NCI-H2081 treated with DMSO at 0.1 percent for 48 hours (cell line): ENCODE measurements around the gene ZNF512.
"Not testable (repeated sequence)": the region's sequence is repeated elsewhere in the genome, so short reads cannot be mapped to it uniquely, and the experiment has no call there.

Experiments used
- DNase-seq: peaks from one replicate; lab custom pipeline; 2025; lab: John Stamatoyannopoulos, UW

The ZNF512 gene

GRCh38 chr2:27582129-27582694, 630 bp upstream of the ZNF512 start:
- DNase-seq: no peak

DNA sequence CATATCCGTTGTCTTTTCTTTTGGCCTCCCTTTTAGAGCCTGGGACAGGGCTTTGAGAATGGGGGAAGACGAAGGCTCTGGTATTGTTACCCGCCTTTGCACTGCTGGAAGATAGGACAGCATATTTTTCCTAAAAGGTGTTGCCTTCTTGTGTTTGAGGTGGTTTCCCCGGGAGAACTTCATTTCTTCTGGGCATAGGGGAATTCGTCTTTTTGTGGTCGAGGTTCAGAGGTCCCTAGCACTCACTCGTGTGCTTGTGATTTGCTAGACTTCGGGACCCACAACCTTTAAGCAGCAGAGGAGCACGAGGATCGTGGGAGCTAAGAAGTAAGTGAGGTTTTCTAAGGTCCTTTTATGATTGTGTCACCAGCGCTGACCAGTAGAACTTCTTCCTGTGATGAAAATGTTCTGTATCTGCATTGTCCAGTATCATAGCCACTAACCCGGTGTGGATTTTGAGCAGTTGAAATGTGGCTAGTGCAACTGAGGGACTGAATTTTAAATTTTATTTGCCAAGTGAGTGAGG, 611 bp downstream of the ZNF512 start:
- no peak for DNase-seq

DNA sequence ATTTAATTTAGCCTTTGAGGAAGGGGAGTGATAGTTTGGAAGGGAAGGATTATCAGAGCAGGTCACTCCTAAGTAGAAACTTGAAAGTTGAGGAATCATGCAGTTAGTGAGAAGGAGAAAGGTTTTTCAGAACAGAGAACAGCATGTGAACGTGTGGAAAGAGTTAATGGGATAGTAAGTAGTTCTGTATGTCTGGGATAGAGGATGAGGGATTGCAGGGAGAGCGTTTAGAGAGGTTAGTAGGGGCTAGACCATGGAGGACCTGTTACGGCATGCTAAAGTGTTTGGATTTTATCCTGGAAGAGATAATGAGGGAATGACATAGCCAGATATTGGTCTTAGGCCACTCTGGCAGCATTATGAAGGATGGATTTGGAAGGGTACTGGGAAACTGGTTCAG, 1.8 kb downstream of the ZNF512 start:
- DNase-seq: no peak

GRCh38 chr2:27587025-27587424, 4.2 kb downstream of the ZNF512 start:
- no peak for DNase-seq

DNA sequence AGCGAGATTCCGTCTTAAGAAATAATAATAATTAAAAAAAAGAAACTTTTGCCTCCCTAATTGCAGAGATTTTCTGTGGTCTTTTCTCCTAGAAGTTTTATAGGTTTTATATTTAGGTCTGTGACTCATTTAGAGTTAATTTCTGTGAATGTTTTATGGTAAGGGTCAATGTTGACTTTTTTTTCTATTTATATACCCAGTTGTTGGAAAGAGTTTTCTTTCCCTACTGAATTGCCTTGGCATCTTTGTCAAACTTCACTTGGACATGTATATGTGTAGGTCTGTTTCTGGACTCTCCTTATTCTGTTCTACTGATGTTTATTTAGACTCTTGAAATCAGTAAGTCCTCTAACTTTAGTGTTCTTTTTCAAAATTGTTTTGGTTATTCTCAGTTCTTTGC, 5.5 kb downstream of the ZNF512 start:
- no peak for DNase-seq

- DNase-seq: no peak
These were observed 8.9 kb downstream of the ZNF512 start for GRCh38 chr2:27591745-27592144.

GRCh38 chr2:27593240-27593639, 10.4 kb downstream of the ZNF512 start:
- DNase-seq: no peak

- DNase-seq: not testable (repeated sequence)
These were observed 11.3 kb downstream of the ZNF512 start for GRCh38 chr2:27594020-27594703.

- DNase-seq: not testable (repeated sequence)
These were observed 12.6 kb downstream of the ZNF512 start for GRCh38 chr2:27595412-27595811.

DNA sequence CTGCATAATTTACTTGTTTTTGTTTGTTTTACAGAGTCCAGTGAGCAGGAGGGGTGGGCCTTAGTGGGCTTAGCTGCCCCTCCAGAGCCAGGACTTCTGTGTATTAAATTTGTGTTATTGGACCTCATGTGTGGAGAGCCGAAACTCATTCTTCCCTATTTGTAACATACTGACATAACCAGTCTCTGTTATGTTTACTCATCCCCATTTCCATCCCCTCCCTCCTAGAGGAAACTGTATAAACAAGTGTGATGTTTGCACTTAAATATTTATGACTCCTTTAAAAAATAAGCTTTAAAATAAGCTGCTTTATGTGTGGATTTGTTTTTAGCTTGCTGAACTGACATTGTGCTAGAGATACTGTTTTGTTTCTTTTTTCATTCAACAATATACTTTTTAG, 13.8 kb downstream of the ZNF512 start:
- no peak for DNase-seq

- no peak for DNase-seq
These were observed 23.8 kb downstream of the ZNF512 start for GRCh38 chr2:27606611-27607010.

- DNase-seq: no peak
These were observed 31.1 kb downstream of the ZNF512 start for GRCh38 chr2:27613985-27614384.

- DNase-seq: no peak
These were observed 32.5 kb downstream of the ZNF512 start for GRCh38 chr2:27615316-27615715.

DNA sequence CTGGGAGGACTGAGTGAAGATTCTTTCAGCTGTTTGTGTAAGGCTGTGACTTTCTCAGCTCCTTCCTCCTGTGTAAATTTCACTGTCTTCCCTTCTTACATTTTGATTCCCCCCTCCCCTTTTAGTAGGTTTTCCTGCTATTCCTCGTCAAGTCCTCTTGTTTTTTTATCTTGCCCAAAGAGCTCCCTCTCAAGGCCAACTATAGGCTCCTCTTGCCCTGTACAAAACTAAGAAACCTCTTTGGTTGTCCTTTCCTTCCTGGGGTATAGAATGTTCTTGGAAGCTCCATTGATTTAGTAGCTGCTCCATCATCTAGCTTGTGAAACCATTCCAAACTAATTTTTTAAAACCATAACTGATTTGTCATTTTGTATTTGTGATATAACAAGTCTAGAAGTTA, 38.7 kb downstream of the ZNF512 start:
- no peak for DNase-seq

DNA sequence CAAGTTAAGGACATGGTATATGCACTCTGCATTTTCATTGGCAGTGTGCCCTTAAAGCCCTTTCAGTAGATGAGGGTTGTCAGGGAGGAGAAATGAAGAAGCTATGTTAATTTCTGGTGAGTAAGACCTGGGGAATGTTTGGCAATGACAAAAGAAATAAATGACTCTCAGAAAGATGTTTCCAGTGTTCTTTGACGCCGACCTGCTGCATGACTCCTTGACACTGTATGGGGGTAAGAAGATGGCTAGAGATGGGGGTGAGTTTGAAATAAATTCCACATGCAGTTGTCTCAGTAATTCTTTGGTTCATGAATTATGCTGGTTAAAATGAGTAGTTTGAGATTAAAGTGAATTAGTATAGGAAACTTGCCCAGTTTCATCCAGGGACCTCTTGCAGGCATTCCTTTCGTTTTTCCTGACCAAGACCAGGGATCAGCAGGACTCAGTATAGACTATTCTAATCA, 40.1 kb downstream of the ZNF512 start:
- no peak for DNase-seq

DNA sequence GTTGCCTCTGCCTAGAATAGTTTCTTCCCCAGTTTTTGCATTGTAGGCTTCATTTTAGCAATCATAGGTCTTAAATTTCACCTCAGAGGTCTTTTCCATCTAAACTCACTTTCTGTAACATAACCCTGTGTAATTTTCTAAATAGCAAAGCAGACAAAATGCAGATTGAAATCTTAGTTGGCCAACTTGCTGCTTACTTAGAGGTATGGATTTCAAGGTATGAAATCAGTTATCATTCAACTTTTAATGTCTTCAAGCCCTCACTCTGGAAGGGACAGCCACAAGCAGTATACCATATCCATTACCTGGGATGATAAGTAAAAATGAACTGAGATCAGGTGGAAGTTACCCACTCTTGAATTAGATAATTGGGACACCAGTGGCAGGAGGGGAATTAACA, 42.1 kb downstream of the ZNF512 start:
- no peak for DNase-seq

DNA sequence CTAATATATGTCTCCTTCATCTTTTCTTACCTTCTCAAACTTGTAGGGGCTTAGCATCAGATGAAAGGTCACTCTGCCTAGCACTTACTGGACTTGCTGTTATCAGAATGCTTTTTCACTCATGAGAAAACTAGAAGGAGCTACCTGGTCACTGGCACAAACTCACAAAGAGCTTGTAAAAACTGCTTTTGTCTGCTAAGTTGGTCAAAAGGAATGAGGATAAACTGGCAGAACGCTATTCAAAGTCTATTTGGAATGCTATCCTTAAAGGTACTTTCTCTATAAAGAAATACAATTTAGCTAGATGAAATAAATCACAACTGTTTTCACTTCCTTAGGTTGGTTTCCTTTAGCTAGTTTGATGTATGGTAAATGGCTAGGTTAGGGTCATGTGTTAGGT, 43.5 kb downstream of the ZNF512 start:
- DNase-seq: not testable (repeated sequence)

- not testable (repeated sequence) for DNase-seq
These were observed 44.1 kb downstream of the ZNF512 start for GRCh38 chr2:27626921-27627320.

DNA sequence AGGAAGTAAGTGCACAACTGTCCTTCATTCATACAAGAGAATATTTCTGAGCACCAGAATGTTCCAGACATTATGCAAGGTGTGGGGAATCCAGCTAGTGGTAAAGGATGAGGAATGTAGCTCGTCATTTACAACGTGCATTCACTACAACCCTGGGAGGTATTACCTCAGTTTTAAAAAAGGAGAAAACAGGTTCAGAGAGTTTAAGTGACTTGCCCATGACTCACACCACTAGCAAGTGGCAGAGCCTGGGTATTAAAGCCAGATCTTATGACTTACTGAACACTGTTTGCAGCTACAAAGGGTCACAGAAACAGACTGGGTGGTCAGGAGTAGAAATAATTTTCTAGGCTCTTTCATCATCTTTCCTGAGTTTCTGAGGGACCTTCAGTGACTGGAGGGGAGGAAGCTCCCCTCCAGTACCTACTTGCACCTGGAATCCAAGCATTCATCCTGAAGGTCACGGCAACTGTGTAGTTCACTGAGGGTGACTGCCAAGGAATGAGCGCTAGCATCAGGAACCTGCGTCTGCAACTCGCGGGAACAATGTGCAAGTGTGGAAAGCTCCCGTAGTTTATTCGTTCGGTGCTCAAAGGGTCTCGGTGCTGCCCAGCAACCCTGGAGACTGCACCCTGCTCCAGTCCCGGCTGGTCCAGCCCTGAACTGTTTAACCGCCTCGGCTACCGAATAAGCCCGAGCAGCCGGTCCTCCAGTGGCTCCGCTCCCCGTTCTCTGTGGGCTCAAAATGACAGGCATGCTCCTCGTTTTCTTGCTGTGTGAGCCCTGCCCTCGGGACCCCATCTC, 45.3 kb downstream of the ZNF512 start:
- DNase-seq: no peak

GRCh38 chr2:27628767-27629709, 46.2 kb downstream of the ZNF512 start, which contains the start of the genes CCDC121 and GPN1:
Gene CCDC121 (minus strand): TSS chr2:27629012. CDS start chr2:27627799, 1,213 bp downstream.
Gene GPN1 (plus strand): TSS chr2:27629050. CDS start chr2:27629059, 9 bp downstream.
- DNase-seq: no peak

- DNase-seq: not testable (repeated sequence)
These were observed 47.4 kb downstream of the ZNF512 start for GRCh38 chr2:27630257-27630656.
